ENCODE results near the gene NPDC1. TPM values are rescaled to one million over a fixed set of nuclear protein-coding genes. Genes with fewer than 3 reads are reported as not detected.

Gene NPDC1
- total and polyA plus RNA-seq, 3 experiments from 2014 or later: 24.6 to 38.4 (median 27.5) TPM

DNA sequence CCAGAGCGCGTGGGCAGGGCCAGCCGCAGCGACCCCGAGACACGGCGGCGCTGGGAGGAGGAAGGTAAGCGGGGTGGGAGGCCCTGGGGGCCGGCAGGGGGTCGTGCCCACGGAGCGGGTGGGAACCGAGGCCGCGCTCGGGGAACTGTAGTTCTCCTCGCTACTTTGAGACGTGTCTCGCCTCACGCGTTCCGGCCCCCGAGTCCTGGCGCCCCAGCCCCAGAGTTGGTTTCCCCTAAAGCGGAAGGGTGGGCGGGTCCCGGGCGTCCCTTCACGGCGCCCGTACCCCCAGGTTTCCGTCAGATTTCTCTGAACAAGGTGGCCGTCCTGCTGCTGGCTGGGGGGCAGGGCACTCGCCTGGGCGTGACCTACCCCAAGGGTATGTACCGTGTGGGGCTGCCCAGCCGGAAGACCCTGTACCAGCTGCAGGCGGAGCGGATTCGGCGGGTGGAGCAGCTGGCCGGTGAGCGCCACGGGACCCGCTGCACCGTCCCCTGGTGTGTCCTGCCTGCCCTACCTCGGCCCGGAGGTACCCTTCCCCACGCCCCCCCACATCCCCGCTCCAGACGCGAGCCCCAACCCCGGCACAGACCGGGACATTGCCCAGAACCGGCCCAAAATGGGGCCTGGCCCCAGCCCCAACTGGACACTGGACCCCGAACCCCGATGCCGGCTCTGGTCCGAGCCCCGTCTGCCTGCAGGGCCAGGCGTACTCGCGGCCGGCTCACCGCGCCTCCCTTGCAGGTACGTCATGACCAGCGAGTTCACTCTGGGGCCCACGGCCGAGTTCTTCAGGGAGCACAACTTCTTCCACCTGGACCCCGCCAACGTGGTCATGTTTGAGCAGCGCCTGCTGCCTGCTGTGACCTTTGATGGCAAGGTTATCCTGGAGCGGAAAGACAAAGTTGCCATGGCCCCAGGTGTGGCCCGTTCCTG is 32.0 kb upstream of the NPDC1 start:
- CTCF ChIA-PET: interaction anchor here (1.1 to 2.1 kb wide), 4 partner anchors 10 to 235 kb away, joined by 3 to 13 read pairs (median 3); no protein-coding TSS in a partner anchor
- Histone ChIP-seq H3K4me3 (ENCODE audit: low read length) (peak overlapping the region; percentile 47), H3K9me3 (ENCODE audit: low read length) (no peaks in the 10 kb centered on the region), H3K36me3 (ENCODE audit: insufficient read depth, low read length) (peaks cover 3% of the 10 kb centered on the region), H3K27me3 (ENCODE audit: insufficient read depth, low read length, poor library complexity, severe bottlenecking) (no peaks in the 10 kb centered on the region), H3K27ac (ENCODE audit: low read depth, low read length) (no peak overlapping the region), H3K4me1 (ENCODE audit: insufficient read depth, low read length) (peaks cover 7% of the 10 kb centered on the region)
- POLR2A ChIA-PET: interaction anchor here (0.6 to 2.6 kb wide), 4 partner anchors 8 to 52 kb away, joined by 3 to 14 read pairs (median 3); partner anchors contain the start of gene MAN1B1
- Mint-ChIP-seq H3K4me1 (peaks cover 0 to 5% (median 2%) of the 10 kb centered on the region in 3 donors), H3K4me3 (peak overlapping the region; percentile 73 to 91 (median 76)), H3K27ac (peak overlapping the region in 1 of 8 donors; percentile 68), H3K27me3 (no peaks in the 10 kb centered on the region), H3K36me3 (peaks cover 0 to 17% (median 0%) of the 10 kb centered on the region in 3 donors), H3K9me3 (no peaks in the 10 kb centered on the region)
- DNase-seq: peak; percentile 31 to 68 (median 41)

GRCh38 chr9:137077010-137077747 is 31.2 kb upstream of the NPDC1 start, which contains the start of gene UAP1L1:
UAP1L1 (plus strand) TSS chr9:137077517; CDS start chr9:137077533, 16 bp downstream.
- Mint-ChIP-seq H3K27me3 (no peaks in the 10 kb centered on the region), H3K4me1 (peaks cover 0 to 5% (median 2%) of the 10 kb centered on the region in 3 donors), H3K9me3 (no peaks in the 10 kb centered on the region), H3K4me3 (peak within 1 kb of the TSS; percentile 73 to 91 (median 76)), H3K36me3 (peaks cover 0 to 14% (median 0%) of the 10 kb centered on the region in 3 donors), H3K27ac (peak within 1 kb of the TSS in 3 of 8 donors; percentile 52 to 79 (median 68))
- peaks cover 3% of the 10 kb centered on the region for H3K36me3 ChIP-seq (ENCODE audit: insufficient read depth, low read length)
- H3K27me3 ChIP-seq (ENCODE audit: insufficient read depth, low read length, poor library complexity, severe bottlenecking): no peaks in the 10 kb centered on the region
- peak; percentile 50 to 79 (median 63) for DNase-seq
- CTCF ChIA-PET: interaction anchor here (0.9 to 2.7 kb wide), 5 partner anchors 9 to 234 kb away, joined by 3 to 13 read pairs (median 8); partner anchors contain the start of genes MAN1B1, NPDC1 and TUBB4B
- H3K4me1 ChIP-seq (ENCODE audit: insufficient read depth, low read length): peaks cover 7% of the 10 kb centered on the region
- POLR2A ChIA-PET: interaction anchor here (0.6 to 2.6 kb wide), 4 partner anchors 9 to 52 kb away, joined by 3 to 14 read pairs (median 3); partner anchors contain the start of gene MAN1B1
- H3K4me3 ChIP-seq (ENCODE audit: low read length): peak within 1 kb of the TSS; percentile 47
- no peaks in the 10 kb centered on the region for H3K9me3 ChIP-seq (ENCODE audit: low read length)
- H3K27ac ChIP-seq (ENCODE audit: low read depth, low read length): no peak within 1 kb of the TSS

- peak overlapping the region; percentile 50 to 77 (median 69) for H3K4me3 Mint-ChIP-seq
- Histone ChIP-seq H3K4me3 (ENCODE audit: low read length) (no peak overlapping the region), H3K36me3 (ENCODE audit: insufficient read depth, low read length) (peaks cover 3% of the 10 kb centered on the region), H3K27ac (ENCODE audit: low read depth, low read length) (no peak overlapping the region), H3K4me1 (ENCODE audit: insufficient read depth, low read length) (peaks cover 7% of the 10 kb centered on the region), H3K27me3 (ENCODE audit: insufficient read depth, low read length, poor library complexity, severe bottlenecking) (no peaks in the 10 kb centered on the region), H3K9me3 (ENCODE audit: low read length) (no peaks in the 10 kb centered on the region)
- no peak for DNase-seq
- POLR2A ChIA-PET: interaction anchor here (1.6 to 2.6 kb wide), 2 partner anchors 10 to 19 kb away, joined by 3 to 14 read pairs; partner anchors contain the start of gene MAN1B1
- H3K4me1 Mint-ChIP-seq: peaks cover 0 to 5% (median 2%) of the 10 kb centered on the region in 3 donors
- peak overlapping the region in 3 of 8 donors; percentile 22 to 79 (median 52) for H3K27ac Mint-ChIP-seq
- H3K36me3 Mint-ChIP-seq: peaks cover 0 to 9% (median 0%) of the 10 kb centered on the region in 3 donors
- H3K27me3 Mint-ChIP-seq: no peaks in the 10 kb centered on the region
- no peaks in the 10 kb centered on the region for H3K9me3 Mint-ChIP-seq
- CTCF ChIA-PET: interaction anchor here (0.9 to 2.7 kb wide), 4 partner anchors 9 to 164 kb away, joined by 4 to 13 read pairs (median 10); partner anchors contain the start of genes MAN1B1, NPDC1 and TUBB4B
Observed at GRCh38 chr9:137076636-137077009, 30.6 kb upstream of the NPDC1 start.

DNA sequence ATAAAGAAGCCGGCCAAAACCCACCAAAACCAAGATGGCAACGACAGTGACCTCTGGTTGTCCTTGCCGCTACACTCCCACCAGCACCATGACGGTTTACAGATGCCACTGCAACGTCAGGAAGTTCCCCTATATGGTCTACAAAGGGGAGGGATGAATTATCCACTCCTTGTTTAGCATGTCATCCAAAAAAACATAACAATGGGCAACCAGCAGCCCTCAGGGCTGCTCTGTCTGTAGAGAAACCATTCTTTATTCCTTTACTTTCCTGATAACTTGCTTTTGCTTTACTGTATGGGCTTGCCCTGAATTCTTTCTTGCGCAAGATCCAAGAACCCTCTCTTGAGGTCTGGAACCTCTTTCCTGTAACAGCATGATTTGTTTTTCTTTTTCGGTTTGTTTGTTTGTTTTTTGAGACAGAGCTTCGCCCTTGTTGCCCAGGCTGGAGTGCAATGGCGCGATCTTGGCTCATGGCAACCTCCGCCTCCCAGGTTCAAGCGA is 29.3 kb upstream of the NPDC1 start:
- peak overlapping the region in 4 of 7 donors; percentile 3 to 77 (median 26) for H3K4me3 Mint-ChIP-seq
- Histone ChIP-seq H3K4me1 (ENCODE audit: insufficient read depth, low read length) (peaks cover 14% of the 10 kb centered on the region), H3K27me3 (ENCODE audit: insufficient read depth, low read length, poor library complexity, severe bottlenecking) (no peaks in the 10 kb centered on the region), H3K4me3 (ENCODE audit: low read length) (no peak overlapping the region), H3K36me3 (ENCODE audit: insufficient read depth, low read length) (peaks cover 3% of the 10 kb centered on the region), H3K27ac (ENCODE audit: low read depth, low read length) (no peak overlapping the region), H3K9me3 (ENCODE audit: low read length) (no peaks in the 10 kb centered on the region)
- ChIA-PET POLR2A (no interaction called here), CTCF (interaction anchor here (2.7 kb wide), 1 partner anchor 11 kb away, joined by 11 read pairs; the partner anchor contains the start of gene MAN1B1)
- H3K36me3 Mint-ChIP-seq: peaks cover 0 to 6% (median 0%) of the 10 kb centered on the region in 3 donors
- no peaks in the 10 kb centered on the region for H3K27me3 Mint-ChIP-seq
- DNase-seq: no peak
- H3K4me1 Mint-ChIP-seq: peaks cover 0 to 15% (median 9%) of the 10 kb centered on the region in 3 donors
- no peaks in the 10 kb centered on the region for H3K9me3 Mint-ChIP-seq
- H3K27ac Mint-ChIP-seq: peak overlapping the region in 3 of 8 donors; percentile 22 to 67 (median 23)

- Histone ChIP-seq H3K4me1 (ENCODE audit: insufficient read depth, low read length) (peaks cover 14% of the 10 kb centered on the region), H3K4me3 (ENCODE audit: low read length) (no peak overlapping the region), H3K9me3 (ENCODE audit: low read length) (no peaks in the 10 kb centered on the region), H3K36me3 (ENCODE audit: insufficient read depth, low read length) (peaks cover under 1% of the 10 kb centered on the region), H3K27ac (ENCODE audit: low read depth, low read length) (no peak overlapping the region), H3K27me3 (ENCODE audit: insufficient read depth, low read length, poor library complexity, severe bottlenecking) (no peaks in the 10 kb centered on the region)
- CTCF ChIA-PET: interaction anchor here (2.7 kb wide), 1 partner anchor 11 kb away, joined by 11 read pairs; the partner anchor contains the start of gene MAN1B1
- DNase-seq: no peak
- Mint-ChIP-seq H3K27me3 (no peaks in the 10 kb centered on the region), H3K9me3 (no peaks in the 10 kb centered on the region), H3K4me1 (peaks cover 0 to 13% (median 7%) of the 10 kb centered on the region in 3 donors), H3K27ac (peak overlapping the region in 2 of 8 donors; percentile 55 to 67), H3K36me3 (peaks cover 0 to 3% (median 0%) of the 10 kb centered on the region in 3 donors), H3K4me3 (peak overlapping the region in 4 of 7 donors; percentile 15 to 77 (median 44))
- POLR2A ChIA-PET: no interaction called here
Observed at GRCh38 chr9:137074657-137075274, 28.8 kb upstream of the NPDC1 start.

- H3K4me3 ChIP-seq (ENCODE audit: low read length): no peak overlapping the region
- H3K36me3 ChIP-seq (ENCODE audit: insufficient read depth, low read length): no peaks in the 10 kb centered on the region
- H3K4me1 Mint-ChIP-seq: peaks cover 0 to 13% (median 7%) of the 10 kb centered on the region in 3 donors
- peaks cover 21% of the 10 kb centered on the region for H3K4me1 ChIP-seq (ENCODE audit: insufficient read depth, low read length)
- no peaks in the 10 kb centered on the region for H3K9me3 ChIP-seq (ENCODE audit: low read length)
- no peaks in the 10 kb centered on the region for H3K27me3 ChIP-seq (ENCODE audit: insufficient read depth, low read length, poor library complexity, severe bottlenecking)
- peak overlapping the region in 2 of 8 donors; percentile 26 to 81 for H3K27ac Mint-ChIP-seq
- ChIA-PET POLR2A (no interaction called here), CTCF (interaction anchor here (2.8 kb wide), 1 partner anchor 12 kb away, joined by 9 read pairs; the partner anchor contains the start of gene MAN1B1)
- DNase-seq: no peak
- H3K4me3 Mint-ChIP-seq: peak overlapping the region in 1 of 7 donors; percentile 8
- H3K9me3 Mint-ChIP-seq: no peaks in the 10 kb centered on the region
- no peak overlapping the region for H3K27ac ChIP-seq (ENCODE audit: low read depth, low read length)
- H3K36me3 Mint-ChIP-seq: no peaks in the 10 kb centered on the region
- H3K27me3 Mint-ChIP-seq: no peaks in the 10 kb centered on the region
Observed at GRCh38 chr9:137073992-137074399, 28.0 kb upstream of the NPDC1 start.
